Measurements from ENCODE around the gene MAFF.

DNA sequence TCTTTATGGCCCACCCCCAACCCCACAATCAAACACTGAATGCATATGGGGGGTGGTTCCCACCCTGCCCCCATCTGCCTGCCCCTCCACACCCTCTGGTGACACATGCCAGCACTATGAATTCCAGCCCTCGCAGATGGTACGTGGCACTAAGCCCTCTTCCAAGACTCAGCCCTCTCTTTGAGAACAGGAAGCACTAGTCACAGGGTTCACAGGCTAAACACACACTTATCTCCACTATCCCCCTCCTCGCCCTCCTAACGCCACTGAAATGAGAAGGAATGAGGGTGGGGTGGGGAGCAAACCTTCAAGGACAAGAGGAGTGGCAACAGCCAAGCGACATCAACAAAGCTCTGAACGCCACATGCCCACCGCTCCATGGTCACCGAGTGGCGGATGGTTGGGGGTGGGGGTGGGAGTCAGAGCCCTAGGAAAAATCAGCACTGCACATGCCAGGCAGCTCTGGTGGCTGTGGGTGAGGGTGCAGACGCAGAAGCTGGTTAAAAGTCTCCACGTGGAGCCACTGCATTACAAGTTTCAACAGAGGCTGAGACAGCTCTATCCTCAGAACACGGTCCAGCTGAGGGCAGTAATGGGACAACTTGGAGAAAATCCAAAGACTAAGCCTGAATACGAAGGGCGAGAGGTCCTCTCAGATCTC is 37.4 kb downstream of the MAFF start:
- TF ChIP-seq, protein P1, sequence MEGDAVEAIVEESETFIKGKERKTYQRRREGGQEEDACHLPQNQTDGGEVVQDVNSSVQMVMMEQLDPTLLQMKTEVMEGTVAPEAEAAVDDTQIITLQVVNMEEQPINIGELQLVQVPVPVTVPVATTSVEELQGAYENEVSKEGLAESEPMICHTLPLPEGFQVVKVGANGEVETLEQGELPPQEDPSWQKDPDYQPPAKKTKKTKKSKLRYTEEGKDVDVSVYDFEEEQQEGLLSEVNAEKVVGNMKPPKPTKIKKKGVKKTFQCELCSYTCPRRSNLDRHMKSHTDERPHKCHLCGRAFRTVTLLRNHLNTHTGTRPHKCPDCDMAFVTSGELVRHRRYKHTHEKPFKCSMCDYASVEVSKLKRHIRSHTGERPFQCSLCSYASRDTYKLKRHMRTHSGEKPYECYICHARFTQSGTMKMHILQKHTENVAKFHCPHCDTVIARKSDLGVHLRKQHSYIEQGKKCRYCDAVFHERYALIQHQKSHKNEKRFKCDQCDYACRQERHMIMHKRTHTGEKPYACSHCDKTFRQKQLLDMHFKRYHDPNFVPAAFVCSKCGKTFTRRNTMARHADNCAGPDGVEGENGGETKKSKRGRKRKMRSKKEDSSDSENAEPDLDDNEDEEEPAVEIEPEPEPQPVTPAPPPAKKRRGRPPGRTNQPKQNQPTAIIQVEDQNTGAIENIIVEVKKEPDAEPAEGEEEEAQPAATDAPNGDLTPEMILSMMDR (IDR thresholded peaks at IDR 0.05), result peak in 4 of 6 experiments; percentile 8 to 45 (median 39)
- no peak for TF ChIP-seq POLR2A (IDR thresholded peaks at IDR 0.05)

Data from thyroid gland (tissue), 4 donors.